Loucy (cell line): ENCODE results near the gene DSCAML1.

Source experiments
- H2AFZ ChIP-seq: fragments of 200-600 bp; sonication (generic); 2 replicates; pipeline ENCODE4 v1.6.0; 2016; ENCODE audit warnings: antibody characterized with exemption, mild to moderate bottlenecking, low read length, moderate library complexity
- H3F3A ChIP-seq: fragments of 200-600 bp; 2 replicates; pipeline ENCODE4 v1.6.0; 2016; ENCODE audit warnings: antibody characterized with exemption, low read depth, mild to moderate bottlenecking
- H3K27me3 ChIP-seq: fragments of 200-600 bp; sonication (generic); 2 replicates; pipeline ENCODE4 v1.6.1; 2014; ENCODE audit warnings: low read length, mild to moderate bottlenecking; ENCODE audit not compliant: insufficient read depth, poor library complexity, severe bottlenecking
- H3K36me3 ChIP-seq: fragments of 200-600 bp; sonication (generic); 2 replicates; pipeline ENCODE4 v1.6.1; 2016; ENCODE audit warnings: low read length; ENCODE audit not compliant: insufficient read depth
- H3K4me1 ChIP-seq: fragments of 200-600 bp; sonication (generic); 2 replicates; pipeline ENCODE4 v1.5.1; 2014; ENCODE audit warnings: low read length, mild to moderate bottlenecking; ENCODE audit not compliant: insufficient read depth, poor library complexity, severe bottlenecking
- H3K4me2 ChIP-seq: fragments of 200-600 bp; sonication (generic); 2 replicates; pipeline ENCODE4 v1.6.0; 2014; ENCODE audit warnings: antibody characterized with exemption, low read length, low read depth, mild to moderate bottlenecking; ENCODE audit not compliant: poor library complexity, severe bottlenecking
- H3K4me3 ChIP-seq: fragments of 200-600 bp; sonication (generic); 2 replicates; pipeline ENCODE4 v1.5.1; 2014; ENCODE audit warnings: low read length, mild to moderate bottlenecking, mixed read lengths; ENCODE audit not compliant: poor library complexity, severe bottlenecking
- H3K79me2 ChIP-seq: fragments of 200-600 bp; sonication (generic); 2 replicates; pipeline ENCODE4 v1.6.1; 2014; ENCODE audit warnings: low read length; ENCODE audit not compliant: insufficient read depth
- H3K9ac ChIP-seq: fragments of 200-600 bp; sonication (generic); 2 replicates; pipeline ENCODE4 v1.6.0; 2014; ENCODE audit warnings: mild to moderate bottlenecking, low read depth, low read length, moderate library complexity; ENCODE audit not compliant: poor library complexity, severe bottlenecking
- H3K9me2 ChIP-seq: fragments of 200-600 bp; sonication (generic); replicated peaks from 2 replicates; pipeline ENCODE4 v1.6.1; 2016; ENCODE audit warnings: low read depth, low read length, mixed read lengths
- H3K9me3 ChIP-seq: fragments of 200-600 bp; sonication (generic); 2 replicates; pipeline ENCODE4 v1.6.1; 2014; ENCODE audit warnings: mild to moderate bottlenecking, antibody characterized with exemption, low read length, low read depth; ENCODE audit not compliant: insufficient read depth
- H4K20me1 ChIP-seq: fragments of 200-600 bp; sonication (generic); 2 replicates; pipeline ENCODE4 v1.6.0; 2014; ENCODE audit warnings: antibody characterized with exemption, low read length, mild to moderate bottlenecking; ENCODE audit not compliant: insufficient read depth, poor library complexity, severe bottlenecking
- EZH2phosphoT487 ChIP-seq: fragments of 200-600 bp; IDR thresholded peaks from 2 replicates; pipeline ENCODE4 v1.6.1; 2018; ENCODE audit warnings: antibody characterized with exemption, mild to moderate bottlenecking, moderate library complexity, borderline replicate concordance
- TF ChIP-seq, protein P1 (sequence below): fragments of 200-600 bp; sonication (generic); conservative IDR thresholded peaks from 2 replicates; pipeline ENCODE4 v1.5.1; 2014; ENCODE audit warnings: mild to moderate bottlenecking, antibody characterized with exemption, low read length

DSCAML1 gene

GRCh38 chr11:117697319-117697718 lies 99.7 kb downstream of the DSCAML1 start:
- H3F3A ChIP-seq, result no peaks in the 10 kb centered on the region
- no peaks in the 10 kb centered on the region for H3K79me2 ChIP-seq
- no peak overlapping the region for H3K4me3 ChIP-seq
- no peak overlapping the region for H3K9ac ChIP-seq
- TF ChIP-seq EZH2phosphoT487, result no peak
- TF ChIP-seq, protein P1, sequence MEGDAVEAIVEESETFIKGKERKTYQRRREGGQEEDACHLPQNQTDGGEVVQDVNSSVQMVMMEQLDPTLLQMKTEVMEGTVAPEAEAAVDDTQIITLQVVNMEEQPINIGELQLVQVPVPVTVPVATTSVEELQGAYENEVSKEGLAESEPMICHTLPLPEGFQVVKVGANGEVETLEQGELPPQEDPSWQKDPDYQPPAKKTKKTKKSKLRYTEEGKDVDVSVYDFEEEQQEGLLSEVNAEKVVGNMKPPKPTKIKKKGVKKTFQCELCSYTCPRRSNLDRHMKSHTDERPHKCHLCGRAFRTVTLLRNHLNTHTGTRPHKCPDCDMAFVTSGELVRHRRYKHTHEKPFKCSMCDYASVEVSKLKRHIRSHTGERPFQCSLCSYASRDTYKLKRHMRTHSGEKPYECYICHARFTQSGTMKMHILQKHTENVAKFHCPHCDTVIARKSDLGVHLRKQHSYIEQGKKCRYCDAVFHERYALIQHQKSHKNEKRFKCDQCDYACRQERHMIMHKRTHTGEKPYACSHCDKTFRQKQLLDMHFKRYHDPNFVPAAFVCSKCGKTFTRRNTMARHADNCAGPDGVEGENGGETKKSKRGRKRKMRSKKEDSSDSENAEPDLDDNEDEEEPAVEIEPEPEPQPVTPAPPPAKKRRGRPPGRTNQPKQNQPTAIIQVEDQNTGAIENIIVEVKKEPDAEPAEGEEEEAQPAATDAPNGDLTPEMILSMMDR, result no peak
- no peaks in the 10 kb centered on the region for H4K20me1 ChIP-seq
- H3K4me1 ChIP-seq, result peaks cover 10% of the 10 kb centered on the region
- H3K27me3 ChIP-seq, result no peaks in the 10 kb centered on the region
- H2AFZ ChIP-seq, result no peak overlapping the region
- H3K4me2 ChIP-seq, result no peak overlapping the region
- no peaks in the 10 kb centered on the region for H3K36me3 ChIP-seq
- no peaks in the 10 kb centered on the region for H3K9me2 ChIP-seq
- no peaks in the 10 kb centered on the region for H3K9me3 ChIP-seq

- Histone ChIP-seq H3K27me3 (no peaks in the 10 kb centered on the region), H3K79me2 (no peaks in the 10 kb centered on the region), H3K4me3 (no peak overlapping the region), H3K9ac (no peak overlapping the region), H3K36me3 (no peaks in the 10 kb centered on the region), H3K4me2 (no peak overlapping the region), H3F3A (no peaks in the 10 kb centered on the region), H3K9me3 (no peaks in the 10 kb centered on the region), H4K20me1 (no peaks in the 10 kb centered on the region), H3K4me1 (peaks cover 4% of the 10 kb centered on the region), H2AFZ (no peak overlapping the region), H3K9me2 (no peaks in the 10 kb centered on the region)
- TF ChIP-seq, protein P1, result no peak
- TF ChIP-seq EZH2phosphoT487, result no peak
Observed at GRCh38 chr11:117696540-117696939, 100.5 kb downstream of the DSCAML1 start.

- Histone ChIP-seq H3K4me3 (no peak overlapping the region), H3F3A (no peaks in the 10 kb centered on the region), H3K36me3 (no peaks in the 10 kb centered on the region), H3K9me3 (no peaks in the 10 kb centered on the region), H3K9me2 (no peaks in the 10 kb centered on the region), H4K20me1 (no peaks in the 10 kb centered on the region), H3K4me2 (no peak overlapping the region), H3K4me1 (peaks cover 18% of the 10 kb centered on the region), H2AFZ (no peak overlapping the region), H3K79me2 (no peaks in the 10 kb centered on the region), H3K27me3 (no peaks in the 10 kb centered on the region), H3K9ac (no peak overlapping the region)
- no peak for TF ChIP-seq EZH2phosphoT487
- TF ChIP-seq, protein P1, result no peak
Observed at GRCh38 chr11:117693344-117693743, 103.7 kb downstream of the DSCAML1 start.
